ENCODE data around the gene RACK1.
"Not testable (repeated sequence)": the region's sequence is repeated elsewhere in the genome, so short reads cannot be mapped to it uniquely, and the experiment has no call there.

The RACK1 gene

DNA sequence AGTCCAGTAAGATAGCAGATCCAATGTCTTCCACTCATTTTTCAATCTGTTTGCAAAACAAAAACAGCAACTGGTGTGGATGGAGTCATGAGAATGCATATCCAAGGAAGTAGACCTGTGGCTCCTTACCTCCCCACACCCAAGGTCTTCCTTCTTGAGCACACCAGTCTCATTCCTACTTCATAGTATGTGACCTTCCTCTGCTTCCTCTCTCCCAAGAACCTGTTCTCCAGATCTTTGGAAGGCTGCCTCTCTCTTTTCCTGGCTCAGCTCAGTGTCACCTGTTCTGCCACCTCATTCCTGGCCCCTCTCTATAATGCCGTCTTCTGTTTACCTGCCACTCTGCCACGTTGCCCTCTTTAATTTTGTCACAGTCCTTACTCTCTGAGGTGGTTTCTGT, 30.8 kb downstream of the RACK1 start:
- H3K4me1 ChIP-seq (ENCODE audit: low read depth, poor library complexity, severe bottlenecking) = peaks cover 5% of the 10 kb centered on the region
- H3K4me3 ChIP-seq (IDR thresholded peaks at IDR 0.05; ENCODE audit: insufficient read depth, low read depth, low read length) = no peak overlapping the region
- no peak overlapping the region for H3K9ac ChIP-seq
- H2AFZ ChIP-seq (ENCODE audit: low read depth) = no peak overlapping the region
- no peaks in the 10 kb centered on the region for H3K36me3 ChIP-seq (ENCODE audit: insufficient read depth)
- H3K79me2 ChIP-seq (ENCODE audit: insufficient read depth, low read depth) = no peaks in the 10 kb centered on the region
- H3K4me2 ChIP-seq = no peak overlapping the region
- H3K27ac ChIP-seq = no peak overlapping the region
- no peaks in the 10 kb centered on the region for H3K27me3 ChIP-seq (ENCODE audit: insufficient read depth, low read depth)
- TF ChIP-seq, protein P1, sequence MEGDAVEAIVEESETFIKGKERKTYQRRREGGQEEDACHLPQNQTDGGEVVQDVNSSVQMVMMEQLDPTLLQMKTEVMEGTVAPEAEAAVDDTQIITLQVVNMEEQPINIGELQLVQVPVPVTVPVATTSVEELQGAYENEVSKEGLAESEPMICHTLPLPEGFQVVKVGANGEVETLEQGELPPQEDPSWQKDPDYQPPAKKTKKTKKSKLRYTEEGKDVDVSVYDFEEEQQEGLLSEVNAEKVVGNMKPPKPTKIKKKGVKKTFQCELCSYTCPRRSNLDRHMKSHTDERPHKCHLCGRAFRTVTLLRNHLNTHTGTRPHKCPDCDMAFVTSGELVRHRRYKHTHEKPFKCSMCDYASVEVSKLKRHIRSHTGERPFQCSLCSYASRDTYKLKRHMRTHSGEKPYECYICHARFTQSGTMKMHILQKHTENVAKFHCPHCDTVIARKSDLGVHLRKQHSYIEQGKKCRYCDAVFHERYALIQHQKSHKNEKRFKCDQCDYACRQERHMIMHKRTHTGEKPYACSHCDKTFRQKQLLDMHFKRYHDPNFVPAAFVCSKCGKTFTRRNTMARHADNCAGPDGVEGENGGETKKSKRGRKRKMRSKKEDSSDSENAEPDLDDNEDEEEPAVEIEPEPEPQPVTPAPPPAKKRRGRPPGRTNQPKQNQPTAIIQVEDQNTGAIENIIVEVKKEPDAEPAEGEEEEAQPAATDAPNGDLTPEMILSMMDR (conservative IDR thresholded peaks at IDR 0.05; ENCODE audit: low read depth, low read length) = no peak
- H4K20me1 ChIP-seq (ENCODE audit: insufficient read depth) = no peaks in the 10 kb centered on the region

DNA sequence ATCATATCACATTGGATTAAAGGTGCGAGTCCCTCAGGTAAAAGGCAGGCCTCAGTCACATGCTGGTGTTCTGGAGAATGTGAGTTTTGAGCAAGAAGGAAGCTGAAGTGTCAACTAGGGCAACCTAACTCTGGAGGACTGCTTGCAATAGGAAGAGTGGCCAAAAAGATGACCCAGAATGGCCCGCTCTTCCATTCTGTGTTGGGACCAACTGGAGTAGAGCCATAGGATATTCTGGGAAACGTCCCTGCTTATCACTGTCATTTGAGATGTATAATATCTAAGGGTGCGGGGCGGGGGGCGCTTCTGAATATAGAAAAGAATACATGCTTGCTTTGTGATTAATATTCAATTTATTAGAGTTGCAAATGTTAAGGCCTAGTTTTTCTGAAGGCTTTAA, 31.6 kb downstream of the RACK1 start:
- no peak overlapping the region for H2AFZ ChIP-seq (ENCODE audit: low read depth)
- H3K4me3 ChIP-seq (IDR thresholded peaks at IDR 0.05; ENCODE audit: insufficient read depth, low read depth, low read length) = no peak overlapping the region
- no peaks in the 10 kb centered on the region for H3K27me3 ChIP-seq (ENCODE audit: insufficient read depth, low read depth)
- H3K4me1 ChIP-seq (ENCODE audit: low read depth, poor library complexity, severe bottlenecking) = peaks cover 7% of the 10 kb centered on the region
- H3K36me3 ChIP-seq (ENCODE audit: insufficient read depth) = no peaks in the 10 kb centered on the region
- H3K79me2 ChIP-seq (ENCODE audit: insufficient read depth, low read depth) = no peaks in the 10 kb centered on the region
- H3K4me2 ChIP-seq = no peak overlapping the region
- H4K20me1 ChIP-seq (ENCODE audit: insufficient read depth) = no peaks in the 10 kb centered on the region
- no peak overlapping the region for H3K27ac ChIP-seq
- H3K9ac ChIP-seq = no peak overlapping the region
- TF ChIP-seq, protein P1 (conservative IDR thresholded peaks at IDR 0.05; ENCODE audit: low read depth, low read length) = no peak

DNA sequence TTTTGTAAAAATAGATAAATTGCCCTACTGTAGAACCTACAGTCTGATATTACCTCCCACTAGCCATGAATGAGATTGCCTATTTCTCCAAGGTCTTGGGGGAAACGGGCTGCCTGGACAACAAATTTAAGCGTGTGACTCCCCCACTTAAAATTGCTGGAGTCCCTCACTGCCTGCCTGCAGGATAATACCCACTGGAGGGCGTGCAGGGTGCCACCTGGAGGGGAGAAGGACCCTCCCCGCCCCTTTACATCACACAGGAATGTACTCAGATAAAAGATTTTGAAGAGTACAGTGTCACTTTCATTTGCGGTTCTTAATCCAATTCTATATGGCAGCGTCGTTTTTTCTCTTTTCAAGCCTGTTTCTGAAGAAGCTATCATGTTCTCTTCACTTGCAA, 32.5 kb downstream of the RACK1 start:
- Histone ChIP-seq H3K4me2 (no peak overlapping the region), H2AFZ (ENCODE audit: low read depth) (no peak overlapping the region), H3K27ac (no peak overlapping the region), H3K4me3 (IDR thresholded peaks at IDR 0.05; ENCODE audit: insufficient read depth, low read depth, low read length) (no peak overlapping the region), H3K9ac (no peak overlapping the region), H4K20me1 (ENCODE audit: insufficient read depth) (no peaks in the 10 kb centered on the region), H3K4me1 (ENCODE audit: low read depth, poor library complexity, severe bottlenecking) (peaks cover 7% of the 10 kb centered on the region), H3K36me3 (ENCODE audit: insufficient read depth) (no peaks in the 10 kb centered on the region), H3K79me2 (ENCODE audit: insufficient read depth, low read depth) (no peaks in the 10 kb centered on the region), H3K27me3 (ENCODE audit: insufficient read depth, low read depth) (no peaks in the 10 kb centered on the region)
- TF ChIP-seq, protein P1 (conservative IDR thresholded peaks at IDR 0.05; ENCODE audit: low read depth, low read length) = no peak

DNA sequence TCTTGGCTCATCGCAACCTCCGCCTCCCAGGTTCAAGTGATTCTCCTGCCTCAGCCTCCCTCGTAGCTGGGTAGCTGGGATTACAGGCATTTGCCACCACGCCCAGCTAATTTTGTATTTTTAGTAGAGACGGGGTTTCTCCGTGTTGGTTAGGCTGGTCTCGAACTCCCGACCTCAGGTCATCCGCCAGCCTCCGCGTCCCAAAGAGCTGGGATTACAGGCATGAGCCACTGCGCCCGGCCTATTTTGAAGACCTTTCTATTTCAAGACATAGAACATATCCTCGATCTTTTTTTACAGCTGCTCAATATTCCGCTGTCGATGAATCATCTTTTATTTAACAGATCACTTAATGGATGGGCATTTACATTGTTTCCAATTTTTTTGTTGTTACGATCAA, 33.0 kb downstream of the RACK1 start:
- H3K4me3 ChIP-seq (IDR thresholded peaks at IDR 0.05; ENCODE audit: insufficient read depth, low read depth, low read length); H3K79me2 ChIP-seq (ENCODE audit: insufficient read depth, low read depth); H3K4me2 ChIP-seq; H3K4me1 ChIP-seq (ENCODE audit: low read depth, poor library complexity, severe bottlenecking); H3K27me3 ChIP-seq (ENCODE audit: insufficient read depth, low read depth); H4K20me1 ChIP-seq (ENCODE audit: insufficient read depth); H3K27ac ChIP-seq; H3K36me3 ChIP-seq (ENCODE audit: insufficient read depth); H3K9ac ChIP-seq; H2AFZ ChIP-seq (ENCODE audit: low read depth): not testable (repeated sequence)

DNA sequence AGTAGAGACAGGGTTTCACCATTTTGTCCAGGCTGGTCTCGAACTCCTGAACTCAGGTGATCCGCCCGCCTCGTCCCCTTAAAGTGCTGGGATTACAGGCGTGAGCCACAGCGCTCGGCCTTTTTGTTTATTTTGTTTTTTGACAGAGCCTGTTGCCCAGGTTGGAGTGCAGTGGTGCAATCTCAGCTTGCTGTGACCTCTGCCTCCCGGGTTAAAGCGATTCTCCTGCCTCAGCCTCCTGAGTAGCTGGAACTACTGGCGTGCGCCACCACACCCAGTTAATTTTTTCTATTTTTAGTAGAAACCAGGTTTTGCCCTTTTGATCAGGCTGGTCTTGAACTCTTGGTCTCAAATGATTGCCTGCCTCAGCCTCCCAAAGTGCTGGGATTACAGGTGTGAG, 33.6 kb downstream of the RACK1 start:
- not testable (repeated sequence) for H2AFZ ChIP-seq (ENCODE audit: low read depth); H3K9ac ChIP-seq; H3K27me3 ChIP-seq (ENCODE audit: insufficient read depth, low read depth); H3K4me1 ChIP-seq (ENCODE audit: low read depth, poor library complexity, severe bottlenecking); H3K27ac ChIP-seq; H4K20me1 ChIP-seq (ENCODE audit: insufficient read depth); H3K36me3 ChIP-seq (ENCODE audit: insufficient read depth); H3K79me2 ChIP-seq (ENCODE audit: insufficient read depth, low read depth); H3K4me3 ChIP-seq (IDR thresholded peaks at IDR 0.05; ENCODE audit: insufficient read depth, low read depth, low read length); H3K4me2 ChIP-seq

DNA sequence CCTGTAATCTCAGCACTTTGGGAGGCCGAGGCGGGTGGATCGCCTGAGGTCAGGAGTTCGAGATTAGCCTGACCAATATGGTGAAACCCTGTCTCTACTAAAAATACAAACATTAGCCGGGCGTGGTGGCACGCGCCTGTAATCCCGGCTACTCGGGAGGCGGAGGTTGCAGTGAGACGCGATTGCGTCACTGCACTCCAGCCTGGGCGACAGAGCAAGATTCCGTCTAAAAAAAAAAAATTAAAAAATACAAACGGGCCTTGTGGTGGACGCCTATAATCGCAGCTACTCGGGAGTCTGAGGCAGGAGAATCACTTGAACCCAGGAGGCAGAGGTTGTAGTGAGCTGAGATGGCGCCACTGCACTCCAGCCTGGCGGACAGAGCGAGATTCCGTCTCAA, 34.7 kb downstream of the RACK1 start:
- not testable (repeated sequence) for H3K79me2 ChIP-seq (ENCODE audit: insufficient read depth, low read depth); H3K4me1 ChIP-seq (ENCODE audit: low read depth, poor library complexity, severe bottlenecking); H3K27me3 ChIP-seq (ENCODE audit: insufficient read depth, low read depth); H4K20me1 ChIP-seq (ENCODE audit: insufficient read depth); H3K27ac ChIP-seq; H2AFZ ChIP-seq (ENCODE audit: low read depth); H3K36me3 ChIP-seq (ENCODE audit: insufficient read depth); H3K9ac ChIP-seq; H3K4me2 ChIP-seq; H3K4me3 ChIP-seq (IDR thresholded peaks at IDR 0.05; ENCODE audit: insufficient read depth, low read depth, low read length)
